Panc1 (cell line): ENCODE measurements around the gene UHRF2. TPM values are rescaled to one million over a fixed set of nuclear protein-coding genes. Genes with fewer than 3 reads are reported as not detected.

ENCODE experiments used
- ATAC-seq: fragments of 200-7000 bp; cut with Tn5 transposase; 2 replicates; pipeline ENCODE4 v1.9.1; 2020; ENCODE audit warnings: mild to moderate bottlenecking, moderate library complexity
- BruUV-seq: library from RNA; stranded (reverse); fragments of 400-500 nt; replicated peaks from 2 replicates; lab custom pipeline; 2021; lab: Mats Ljungman, UMichigan
- CTCF ChIA-PET: fragments of 300-600 bp; sonication (Branson Sonifier 250); formaldehyde crosslinking; loops from one replicate; lab custom pipeline; 2022; ENCODE audit warnings: antibody characterized with exemption; lab: Charles Lee
- POLR2A ChIA-PET: fragments of 300-600 bp; sonication (Branson Sonifier 250); formaldehyde crosslinking; loops from one replicate; lab custom pipeline; 2022; ENCODE audit warnings: antibody characterized with exemption; lab: Charles Lee
- DNase-seq: peaks from one replicate; pipeline ENCODE4 v3.0.0-alpha.2; 2010; ENCODE audit warnings: low read depth, low spot score
- H3K27ac ChIP-seq: 2 replicates; pipeline ENCODE4 v1.5.1; 2011; ENCODE audit warnings: mild to moderate bottlenecking, low read length, inconsistent platforms
- H3K27me3 ChIP-seq: fragments of 200-500 bp; sonication (Bioruptor generic); 2 replicates; pipeline ENCODE4 v1.6.0; 2014; ENCODE audit warnings: low read length, inconsistent platforms; ENCODE audit not compliant: control insufficient read depth, insufficient read depth
- H3K36me3 ChIP-seq: fragments of 200-500 bp; sonication (Bioruptor generic); 2 replicates; pipeline ENCODE4 v1.5.1; 2014; ENCODE audit warnings: inconsistent platforms, mild to moderate bottlenecking, low read length, moderate library complexity; ENCODE audit not compliant: control insufficient read depth, insufficient read depth
- H3K4me1 ChIP-seq: 2 replicates; pipeline ENCODE4 v1.5.1; 2011; ENCODE audit warnings: inconsistent platforms, mild to moderate bottlenecking, low read length, moderate library complexity; ENCODE audit not compliant: control insufficient read depth, insufficient read depth
- H3K4me3 ChIP-seq, 2 experiments: 2 replicates each; pipeline ENCODE4 v1.5.1; 2011 to 2012; ENCODE audit warnings: low read depth in 2 of 2, low read length in 2 of 2, mild to moderate bottlenecking in 2 of 2, inconsistent platforms in 1 of 2, moderate library complexity in 1 of 2
- H3K9me3 ChIP-seq: fragments of 200-500 bp; sonication (Bioruptor generic); 2 replicates; pipeline ENCODE4 v1.5.1; 2014; ENCODE audit warnings: low read depth, mild to moderate bottlenecking, inconsistent platforms, low read length, moderate library complexity; ENCODE audit not compliant: control insufficient read depth, insufficient read depth
- CTCF ChIP-seq: fragments of 450-650 bp; IDR thresholded peaks from 2 replicates; pipeline ENCODE4 v1.5.1; 2017; ENCODE audit warnings: mild to moderate bottlenecking
- POLR2AphosphoS5 ChIP-seq: IDR thresholded peaks from 2 replicates; pipeline ENCODE4 v1.6.1; 2012; ENCODE audit warnings: mild to moderate bottlenecking, low read depth, low read length, moderate library complexity
- SIN3A ChIP-seq: IDR thresholded peaks from 2 replicates; pipeline ENCODE4 v1.6.1; 2012; ENCODE audit warnings: low read depth, mild to moderate bottlenecking, low read length, moderate library complexity, borderline replicate concordance; ENCODE audit not compliant: insufficient read depth
- TCF7L2 ChIP-seq: IDR thresholded peaks from 2 replicates; pipeline ENCODE4 v1.6.1; 2011; ENCODE audit warnings: mild to moderate bottlenecking, low read depth, low read length, inconsistent platforms
- in situ Hi-C: cut with HindIII; loops from 2 replicates; pipeline ENCODE4 v1.10.0; 2016; ENCODE audit warnings: low sequenced_read_pairs, low pct_unique_long_range_greater_than_20kb
- intact Hi-C: fragments of 100-400 bp; cut with micrococcal nuclease; formaldehyde crosslinking; loops from one replicate; pipeline ENCODE4 v1.10.0; 2022; ENCODE audit not compliant: unreplicated experiment
- total RNA-seq: library from RNA; stranded (reverse); gene quantifications from one replicate; pipeline ENCODE4 v1.2.1, GENCODE V29; 2021; ENCODE audit not compliant: unreplicated experiment
- TF ChIP-seq, protein P1 (sequence below), 2 experiments: IDR thresholded peaks; 2 replicates each; pipeline ENCODE4 v1.6.1; 2011 to 2012; ENCODE audit warnings: low read depth in 2 of 2, control low read depth in 1 of 2, low read length in 1 of 2, mild to moderate bottlenecking in 1 of 2, moderate library complexity in 1 of 2; ENCODE audit not compliant: insufficient read depth in 1 of 2

Gene UHRF2
- total RNA-seq, 1 experiment from 2014 or later: 17.2 TPM

GRCh38 chr9:6399071-6399470 is 13.9 kb upstream of the UHRF2 start:
- no peaks in the 10 kb centered on the region for H3K4me1 ChIP-seq
- TF ChIP-seq TCF7L2: no peak
- TF ChIP-seq, protein P1, sequence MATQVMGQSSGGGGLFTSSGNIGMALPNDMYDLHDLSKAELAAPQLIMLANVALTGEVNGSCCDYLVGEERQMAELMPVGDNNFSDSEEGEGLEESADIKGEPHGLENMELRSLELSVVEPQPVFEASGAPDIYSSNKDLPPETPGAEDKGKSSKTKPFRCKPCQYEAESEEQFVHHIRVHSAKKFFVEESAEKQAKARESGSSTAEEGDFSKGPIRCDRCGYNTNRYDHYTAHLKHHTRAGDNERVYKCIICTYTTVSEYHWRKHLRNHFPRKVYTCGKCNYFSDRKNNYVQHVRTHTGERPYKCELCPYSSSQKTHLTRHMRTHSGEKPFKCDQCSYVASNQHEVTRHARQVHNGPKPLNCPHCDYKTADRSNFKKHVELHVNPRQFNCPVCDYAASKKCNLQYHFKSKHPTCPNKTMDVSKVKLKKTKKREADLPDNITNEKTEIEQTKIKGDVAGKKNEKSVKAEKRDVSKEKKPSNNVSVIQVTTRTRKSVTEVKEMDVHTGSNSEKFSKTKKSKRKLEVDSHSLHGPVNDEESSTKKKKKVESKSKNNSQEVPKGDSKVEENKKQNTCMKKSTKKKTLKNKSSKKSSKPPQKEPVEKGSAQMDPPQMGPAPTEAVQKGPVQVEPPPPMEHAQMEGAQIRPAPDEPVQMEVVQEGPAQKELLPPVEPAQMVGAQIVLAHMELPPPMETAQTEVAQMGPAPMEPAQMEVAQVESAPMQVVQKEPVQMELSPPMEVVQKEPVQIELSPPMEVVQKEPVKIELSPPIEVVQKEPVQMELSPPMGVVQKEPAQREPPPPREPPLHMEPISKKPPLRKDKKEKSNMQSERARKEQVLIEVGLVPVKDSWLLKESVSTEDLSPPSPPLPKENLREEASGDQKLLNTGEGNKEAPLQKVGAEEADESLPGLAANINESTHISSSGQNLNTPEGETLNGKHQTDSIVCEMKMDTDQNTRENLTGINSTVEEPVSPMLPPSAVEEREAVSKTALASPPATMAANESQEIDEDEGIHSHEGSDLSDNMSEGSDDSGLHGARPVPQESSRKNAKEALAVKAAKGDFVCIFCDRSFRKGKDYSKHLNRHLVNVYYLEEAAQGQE (IDR thresholded peaks at IDR 0.05; ENCODE audit: insufficient read depth in 1 of 2, low read depth in 2 of 2, low read length in 1 of 2): no peak
- no peak for TF ChIP-seq CTCF
- no peak for TF ChIP-seq SIN3A
- TF ChIP-seq POLR2AphosphoS5: no peak
- H3K27ac ChIP-seq: no peak overlapping the region
- H3K36me3 ChIP-seq: no peaks in the 10 kb centered on the region
- no peak for ATAC-seq
- H3K4me3 ChIP-seq: no peak overlapping the region
- no peak for DNase-seq
- in situ Hi-C loops (no loop called here), intact Hi-C loops (no loop called here)
- no TSS peak for BruUV-seq
- no peaks in the 10 kb centered on the region for H3K9me3 ChIP-seq
- no peaks in the 10 kb centered on the region for H3K27me3 ChIP-seq
- POLR2A ChIA-PET: no interaction called here
- CTCF ChIA-PET: no interaction called here

DNA sequence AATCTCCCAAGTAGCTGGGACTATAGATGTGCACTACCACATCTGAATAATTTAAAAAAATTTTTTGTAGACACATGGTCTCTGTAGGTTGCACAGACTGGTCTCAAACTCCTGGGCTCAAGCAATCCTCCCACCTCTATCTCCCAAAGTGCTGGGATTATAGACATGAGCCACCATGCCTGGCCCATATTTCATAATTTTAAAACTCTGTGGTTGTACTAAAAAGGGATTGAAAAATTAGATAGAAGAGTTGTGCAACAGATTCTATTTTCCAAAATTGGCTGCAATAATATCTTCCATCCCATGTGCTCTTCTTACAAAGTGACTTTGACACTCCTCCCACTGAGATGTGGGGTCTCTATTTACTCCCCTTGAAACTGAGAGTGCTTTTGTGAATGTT is 7.6 kb upstream of the UHRF2 start:
- CTCF ChIA-PET: no interaction called here
- H3K36me3 ChIP-seq: no peaks in the 10 kb centered on the region
- BruUV-seq: no TSS peak
- no peaks in the 10 kb centered on the region for H3K27me3 ChIP-seq
- intact Hi-C loops (no loop called here), in situ Hi-C loops (no loop called here)
- no peak for DNase-seq
- no peak overlapping the region for H3K4me3 ChIP-seq
- no peak for ATAC-seq
- H3K9me3 ChIP-seq: no peaks in the 10 kb centered on the region
- no peak overlapping the region for H3K27ac ChIP-seq
- no peaks in the 10 kb centered on the region for H3K4me1 ChIP-seq
- no peak for TF ChIP-seq TCF7L2
- no peak for TF ChIP-seq POLR2AphosphoS5
- no peak for TF ChIP-seq SIN3A
- TF ChIP-seq CTCF: no peak
- TF ChIP-seq, protein P1 (IDR thresholded peaks at IDR 0.05; ENCODE audit: insufficient read depth in 1 of 2, low read depth in 2 of 2, low read length in 1 of 2): no peak
- POLR2A ChIA-PET: no interaction called here
